ENCODE measurements around the gene FAM25G. TPM values are rescaled to one million over a fixed set of nuclear protein-coding genes. Genes with fewer than 3 reads are reported as not detected.
"Not testable (repeated sequence)": the region's sequence is repeated elsewhere in the genome, so short reads cannot be mapped to it uniquely, and the experiment has no call there.

The FAM25G gene
- total RNA-seq: not detected
- not detected for polyA plus RNA-seq

DNA sequence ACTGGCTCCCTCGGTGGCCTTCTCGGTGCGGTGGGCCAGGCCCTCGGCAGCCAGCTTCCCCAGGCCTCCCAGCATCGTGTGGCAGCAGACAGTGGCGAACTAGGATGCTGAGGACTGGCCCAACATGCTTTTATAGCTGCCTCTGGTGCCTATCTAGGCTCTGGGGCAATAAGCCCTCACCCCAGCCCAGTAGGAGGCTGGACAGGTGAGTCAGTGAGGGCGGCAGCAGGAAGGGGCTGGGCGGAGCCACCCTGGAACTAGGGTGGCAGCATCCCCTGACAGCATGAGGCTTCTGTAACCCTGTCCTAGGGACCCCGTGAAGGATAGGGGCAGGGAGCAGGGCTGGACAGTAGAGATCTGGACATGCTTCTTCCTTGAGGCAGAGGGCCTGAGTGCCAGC is at the start of gene FAM25G:
FAM25G (minus strand) TSS at position 101 of the 400 bp plus-strand sequence; CDS start at position 75, 26 bp downstream.
- not testable (repeated sequence) for H3K4me1 ChIP-seq (ENCODE audit: insufficient read depth); H3K4me3 ChIP-seq (ENCODE audit: low read depth, low read length); H3K36me3 ChIP-seq (ENCODE audit: insufficient read depth); DNase-seq (ENCODE audit: extremely low spot score); H3K27ac ChIP-seq (ENCODE audit: low read depth)
- WGBS: 82% methylated on average over 7 of the region's 9 CpGs

- H3K36me3 ChIP-seq (ENCODE audit: insufficient read depth); H3K27ac ChIP-seq (ENCODE audit: low read depth); H3K4me1 ChIP-seq (ENCODE audit: insufficient read depth); H3K4me3 ChIP-seq (ENCODE audit: low read depth, low read length); DNase-seq (ENCODE audit: extremely low spot score): not testable (repeated sequence)
- 68% methylated on average over 2 of the region's 3 CpGs for WGBS
Observed at GRCh38 chr10:47536430-47536829, 44.9 kb upstream of the FAM25G start.

DNA sequence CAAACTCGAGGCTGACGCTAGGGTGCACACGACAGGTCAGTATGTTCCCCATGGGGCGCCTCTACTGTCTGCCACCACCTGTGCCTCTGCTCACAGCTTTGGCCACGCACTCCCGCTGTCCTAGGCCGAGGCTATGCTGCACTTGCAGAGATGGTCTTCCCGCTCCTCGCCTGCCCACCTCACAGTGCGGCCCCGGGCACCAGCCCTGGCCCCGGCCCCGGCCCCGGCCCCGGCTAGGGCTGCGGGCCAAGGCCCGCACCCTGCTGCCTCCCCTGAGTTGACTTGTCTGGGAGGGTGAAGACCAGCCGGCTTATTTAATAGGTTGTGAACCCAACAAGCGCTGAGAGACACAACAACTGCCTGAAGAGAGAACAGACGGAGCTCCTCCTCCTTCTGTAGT is 32.0 kb upstream of the FAM25G start, which contains the start of gene AGAP9:
AGAP9 (minus strand) TSS at position 164 of the 400 bp plus-strand sequence; CDS start at position 52, 112 bp downstream.
- DNase-seq (ENCODE audit: extremely low spot score); H3K4me3 ChIP-seq (ENCODE audit: low read depth, low read length); H3K4me1 ChIP-seq (ENCODE audit: insufficient read depth); H3K27ac ChIP-seq (ENCODE audit: low read depth); H3K36me3 ChIP-seq (ENCODE audit: insufficient read depth): not testable (repeated sequence)
- WGBS: no CpG with 5 or more reads among the region's 20 CpGs

GRCh38 chr10:47502313-47502712 is 10.8 kb upstream of the FAM25G start:
- DNase-seq (ENCODE audit: extremely low spot score); H3K4me1 ChIP-seq (ENCODE audit: insufficient read depth); H3K27ac ChIP-seq (ENCODE audit: low read depth); H3K36me3 ChIP-seq (ENCODE audit: insufficient read depth); H3K4me3 ChIP-seq (ENCODE audit: low read depth, low read length): not testable (repeated sequence)
- WGBS: 86% methylated on average over 7 of the region's 9 CpGs

DNA sequence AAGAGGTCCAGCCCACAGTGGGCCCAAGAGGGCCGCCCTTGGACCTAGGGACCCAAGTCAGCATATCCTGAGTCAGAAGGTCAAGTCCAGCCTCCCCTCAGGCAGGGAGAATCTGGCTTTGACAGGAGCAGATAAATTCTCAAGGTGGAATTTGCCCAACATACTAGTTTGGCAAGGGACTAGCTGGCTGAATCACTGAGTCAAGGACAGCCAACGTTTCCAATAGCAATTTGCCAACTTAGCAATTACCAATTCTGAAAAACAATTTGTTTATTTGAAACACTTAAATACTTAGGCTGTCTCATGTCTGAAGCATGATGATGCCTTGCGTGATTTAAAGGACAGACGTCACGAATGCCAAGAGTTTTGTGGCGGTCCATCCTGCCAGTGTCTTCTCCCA is 2.7 kb upstream of the FAM25G start:
- WGBS: 28% methylated on average over 1 of the region's 6 CpGs
- not testable (repeated sequence) for H3K36me3 ChIP-seq (ENCODE audit: insufficient read depth); DNase-seq (ENCODE audit: extremely low spot score)

GRCh38 chr10:47489630-47490029 is 1.9 kb downstream of the FAM25G start:
- DNase-seq (ENCODE audit: extremely low spot score); H3K27ac ChIP-seq (ENCODE audit: low read depth); H3K36me3 ChIP-seq (ENCODE audit: insufficient read depth); H3K4me3 ChIP-seq (ENCODE audit: low read depth, low read length); H3K4me1 ChIP-seq (ENCODE audit: insufficient read depth): not testable (repeated sequence)
- 100% methylated on average over 2 of the region's 7 CpGs for WGBS

More for the DNA sequence above, 2.7 kb upstream of the FAM25G start:
- not testable (repeated sequence) for H3K27ac ChIP-seq (ENCODE audit: low read depth); H3K4me1 ChIP-seq (ENCODE audit: insufficient read depth); H3K4me3 ChIP-seq (ENCODE audit: low read depth, low read length)

DNA sequence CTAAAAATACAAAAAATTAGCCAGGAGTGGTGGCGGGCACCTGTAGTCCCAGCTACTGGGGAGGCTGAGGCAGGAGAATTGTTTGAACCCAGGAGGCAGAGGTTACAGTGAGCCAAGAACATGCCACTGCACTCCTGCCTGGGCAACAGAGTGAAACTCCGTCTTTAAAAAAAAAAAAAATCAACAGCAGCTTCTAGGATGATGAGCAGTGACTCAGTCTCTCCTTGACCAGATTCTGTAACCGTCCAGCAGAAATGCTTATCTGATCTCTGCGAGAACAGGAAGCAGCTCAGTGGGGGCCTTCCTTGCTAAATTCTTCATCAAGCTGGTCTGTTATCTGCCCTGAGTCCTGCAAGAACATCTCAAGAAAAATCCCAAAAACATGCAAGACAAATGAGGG is 5.6 kb downstream of the FAM25G start:
- H3K4me1 ChIP-seq (ENCODE audit: insufficient read depth); DNase-seq (ENCODE audit: extremely low spot score); H3K27ac ChIP-seq (ENCODE audit: low read depth); H3K36me3 ChIP-seq (ENCODE audit: insufficient read depth); H3K4me3 ChIP-seq (ENCODE audit: low read depth, low read length): not testable (repeated sequence)
- 25% methylated on average over 2 of the region's 4 CpGs for WGBS

DNA sequence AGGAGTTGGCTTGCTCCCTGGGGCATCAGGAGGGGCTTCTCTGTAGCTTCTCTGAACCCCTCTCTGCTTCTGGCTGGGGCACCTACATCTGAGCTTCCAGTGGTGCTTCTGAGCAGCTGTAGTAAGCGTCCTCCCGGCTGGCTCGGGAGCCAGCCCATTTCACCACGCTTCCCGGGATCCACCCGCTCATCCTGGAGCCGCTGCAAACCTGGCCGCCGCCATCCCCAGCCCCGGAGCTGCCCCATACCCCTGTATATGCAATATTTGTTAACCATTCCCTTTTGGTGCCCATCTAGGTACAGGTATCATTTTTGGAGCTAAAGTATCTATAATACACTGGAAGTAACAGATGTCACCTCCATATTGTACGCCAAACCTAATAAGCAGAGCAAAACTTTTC is 6.7 kb downstream of the FAM25G start:
- not testable (repeated sequence) for H3K27ac ChIP-seq (ENCODE audit: low read depth); H3K36me3 ChIP-seq (ENCODE audit: insufficient read depth); H3K4me1 ChIP-seq (ENCODE audit: insufficient read depth); H3K4me3 ChIP-seq (ENCODE audit: low read depth, low read length); DNase-seq (ENCODE audit: extremely low spot score)
- WGBS: 94% methylated on average over 11 of the region's 11 CpGs

GRCh38 chr10:47483923-47484322 is 7.6 kb downstream of the FAM25G start, which contains the start of gene ANXA8:
ANXA8 (minus strand) TSS chr10:47484115; CDS start chr10:47483933, 182 bp downstream.
- H3K36me3 ChIP-seq (ENCODE audit: insufficient read depth); DNase-seq (ENCODE audit: extremely low spot score); H3K27ac ChIP-seq (ENCODE audit: low read depth); H3K4me1 ChIP-seq (ENCODE audit: insufficient read depth); H3K4me3 ChIP-seq (ENCODE audit: low read depth, low read length): not testable (repeated sequence)
- 86% methylated on average over 8 of the region's 11 CpGs for WGBS

GRCh38 chr10:47482367-47482766 is 9.1 kb downstream of the FAM25G start:
- not testable (repeated sequence) for H3K4me1 ChIP-seq (ENCODE audit: insufficient read depth); H3K4me3 ChIP-seq (ENCODE audit: low read depth, low read length); DNase-seq (ENCODE audit: extremely low spot score); H3K36me3 ChIP-seq (ENCODE audit: insufficient read depth); H3K27ac ChIP-seq (ENCODE audit: low read depth)
- no CpG with 5 or more reads among the region's 1 CpG for WGBS

DNA sequence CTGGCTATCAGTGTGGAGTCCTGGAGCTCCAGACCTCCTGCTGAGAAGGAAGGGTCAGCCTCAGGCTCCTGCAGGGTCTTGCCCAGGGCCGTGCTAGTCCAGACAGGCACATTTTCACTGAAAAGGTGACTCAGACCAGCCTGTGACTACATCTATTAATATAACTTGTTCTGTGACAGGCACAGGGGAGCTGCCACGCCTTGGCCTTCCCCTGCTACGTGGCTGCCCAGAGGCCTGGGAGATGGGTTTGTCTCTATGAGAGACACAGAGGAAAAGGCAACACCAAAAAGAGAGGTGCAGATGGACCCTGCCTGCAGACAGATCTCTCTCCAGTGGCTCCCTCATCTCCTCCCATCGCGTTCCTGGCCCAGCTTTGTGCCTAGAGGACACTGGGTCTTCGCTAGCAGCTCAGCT is 9.7 kb downstream of the FAM25G start:
- WGBS: 80% methylated on average over 5 of the region's 6 CpGs
- DNase-seq (ENCODE audit: extremely low spot score); H3K36me3 ChIP-seq (ENCODE audit: insufficient read depth); H3K27ac ChIP-seq (ENCODE audit: low read depth); H3K4me1 ChIP-seq (ENCODE audit: insufficient read depth); H3K4me3 ChIP-seq (ENCODE audit: low read depth, low read length): not testable (repeated sequence)

DNA sequence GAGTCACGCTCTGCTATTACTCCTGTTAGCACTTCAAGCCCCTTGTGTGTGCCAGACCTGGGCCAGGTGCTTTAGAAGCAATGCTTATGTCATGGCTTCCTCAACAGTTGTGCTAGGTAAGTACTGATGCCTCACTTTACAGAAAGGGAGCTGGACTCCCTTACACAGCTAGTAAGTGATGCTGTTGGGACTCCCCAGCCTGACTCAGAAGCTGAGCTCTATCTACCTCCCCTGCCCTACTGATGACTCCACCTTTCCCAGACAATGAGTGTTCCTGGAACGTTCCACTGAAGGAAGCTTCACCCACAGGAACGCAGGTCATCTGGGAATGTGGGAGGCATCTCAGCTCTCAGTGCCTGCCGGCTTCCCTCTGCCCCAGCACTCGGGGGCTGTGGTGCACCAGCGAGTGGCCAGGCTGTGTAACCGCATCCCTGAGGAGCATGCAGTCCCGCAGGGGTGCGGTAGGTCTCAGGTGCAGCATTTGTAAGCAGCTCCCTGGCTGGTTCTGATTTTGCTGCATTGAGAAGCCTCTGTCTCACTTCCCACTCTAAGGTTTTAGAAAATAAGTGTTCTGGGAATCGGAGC is 10.2 kb downstream of the FAM25G start:
- not testable (repeated sequence) for H3K27ac ChIP-seq (ENCODE audit: low read depth); DNase-seq (ENCODE audit: extremely low spot score); H3K4me1 ChIP-seq (ENCODE audit: insufficient read depth); H3K36me3 ChIP-seq (ENCODE audit: insufficient read depth); H3K4me3 ChIP-seq (ENCODE audit: low read depth, low read length)
- WGBS: 55% methylated on average over 8 of the region's 10 CpGs

GRCh38 chr10:47480133-47480532 is 11.4 kb downstream of the FAM25G start:
- H3K27ac ChIP-seq (ENCODE audit: low read depth); H3K36me3 ChIP-seq (ENCODE audit: insufficient read depth); H3K4me1 ChIP-seq (ENCODE audit: insufficient read depth); H3K4me3 ChIP-seq (ENCODE audit: low read depth, low read length); DNase-seq (ENCODE audit: extremely low spot score): not testable (repeated sequence)
- no CpG with 5 or more reads among the region's 3 CpGs for WGBS

- DNase-seq (ENCODE audit: extremely low spot score); H3K36me3 ChIP-seq (ENCODE audit: insufficient read depth); H3K4me3 ChIP-seq (ENCODE audit: low read depth, low read length); H3K27ac ChIP-seq (ENCODE audit: low read depth); H3K4me1 ChIP-seq (ENCODE audit: insufficient read depth): not testable (repeated sequence)
- WGBS: 57% methylated on average over 4 of the region's 5 CpGs
Observed at GRCh38 chr10:47478114-47478513, 13.4 kb downstream of the FAM25G start.
